Panc1 (cell line): Measurements from ENCODE around the gene CUX1.

ENCODE experiments used
- CTCF ChIP-seq: fragments of 450-650 bp; IDR thresholded peaks from 2 replicates; pipeline ENCODE4 v1.5.1; 2017; ENCODE audit warnings: mild to moderate bottlenecking
- POLR2AphosphoS5 ChIP-seq: IDR thresholded peaks from 2 replicates; pipeline ENCODE4 v1.6.1; 2012; ENCODE audit warnings: mild to moderate bottlenecking, low read depth, low read length, moderate library complexity
- REST ChIP-seq, 2 experiments: IDR thresholded peaks; 2 replicates each; pipeline ENCODE4 v1.6.1; 2011 to 2012; ENCODE audit warnings: low read depth in 2 of 2, control low read depth in 1 of 2, low read length in 1 of 2, mild to moderate bottlenecking in 1 of 2, moderate library complexity in 1 of 2; ENCODE audit not compliant: insufficient read depth in 1 of 2
- TCF7L2 ChIP-seq: IDR thresholded peaks from 2 replicates; pipeline ENCODE4 v1.6.1; 2011; ENCODE audit warnings: mild to moderate bottlenecking, low read depth, low read length, inconsistent platforms

- TF ChIP-seq REST (IDR thresholded peaks at IDR 0.05; ENCODE audit: insufficient read depth in 1 of 2, low read depth in 2 of 2, low read length in 1 of 2) (no peak), CTCF (no peak), POLR2AphosphoS5 (no peak), TCF7L2 (no peak)
These were observed 279.4 kb downstream of the CUX1 start for GRCh38 chr7:102096706-102097427.
